GM10248 (cell line): ENCODE measurements around the gene FBXW7.

Source experiments
- CTCF ChIA-PET: fragments of 300-600 bp; sonication (Branson Sonifier 250); formaldehyde crosslinking; extraction: SDS; loops from one replicate; lab custom pipeline; 2021; ENCODE audit warnings: antibody characterized with exemption; lab: Yijun Ruan, JAX
- POLR2A ChIA-PET: fragments of 350-650 bp; sonication (Branson Sonifier 250); formaldehyde crosslinking; extraction: SDS; loops from one replicate; lab custom pipeline; 2020; ENCODE audit warnings: antibody characterized with exemption; lab: Yijun Ruan, JAX
- DNase-seq: peaks from one replicate; pipeline ENCODE4 v3.0.0; 2012; ENCODE audit errors: extremely low spot score
- TF ChIP-seq, protein P1 (sequence below): IDR thresholded peaks from 2 replicates; pipeline ENCODE4 v1.5.1; 2012; ENCODE audit warnings: mild to moderate bottlenecking, low read depth; ENCODE audit errors: extremely low read depth, missing control alignments, control extremely low read depth

Gene FBXW7

DNA sequence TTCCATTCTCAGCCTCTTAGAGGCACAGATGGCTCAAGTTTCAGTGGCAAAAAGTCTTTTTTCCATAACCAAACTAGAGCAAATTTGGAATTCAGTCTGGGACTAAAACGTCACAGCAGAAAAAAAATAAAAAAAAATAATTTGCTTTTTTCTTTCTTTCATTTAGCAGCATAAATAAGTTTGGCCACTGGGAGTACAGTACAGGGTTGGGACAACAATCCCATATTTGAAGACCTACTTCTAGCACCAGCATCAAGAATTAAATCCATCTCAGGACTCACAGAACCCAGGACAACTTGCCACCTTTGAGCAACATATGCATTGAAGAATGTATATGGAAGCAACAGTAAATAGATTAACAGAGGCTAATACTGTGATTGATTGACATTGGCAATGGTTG, 214.0 kb downstream of the FBXW7 start:
- TF ChIP-seq, protein P1, sequence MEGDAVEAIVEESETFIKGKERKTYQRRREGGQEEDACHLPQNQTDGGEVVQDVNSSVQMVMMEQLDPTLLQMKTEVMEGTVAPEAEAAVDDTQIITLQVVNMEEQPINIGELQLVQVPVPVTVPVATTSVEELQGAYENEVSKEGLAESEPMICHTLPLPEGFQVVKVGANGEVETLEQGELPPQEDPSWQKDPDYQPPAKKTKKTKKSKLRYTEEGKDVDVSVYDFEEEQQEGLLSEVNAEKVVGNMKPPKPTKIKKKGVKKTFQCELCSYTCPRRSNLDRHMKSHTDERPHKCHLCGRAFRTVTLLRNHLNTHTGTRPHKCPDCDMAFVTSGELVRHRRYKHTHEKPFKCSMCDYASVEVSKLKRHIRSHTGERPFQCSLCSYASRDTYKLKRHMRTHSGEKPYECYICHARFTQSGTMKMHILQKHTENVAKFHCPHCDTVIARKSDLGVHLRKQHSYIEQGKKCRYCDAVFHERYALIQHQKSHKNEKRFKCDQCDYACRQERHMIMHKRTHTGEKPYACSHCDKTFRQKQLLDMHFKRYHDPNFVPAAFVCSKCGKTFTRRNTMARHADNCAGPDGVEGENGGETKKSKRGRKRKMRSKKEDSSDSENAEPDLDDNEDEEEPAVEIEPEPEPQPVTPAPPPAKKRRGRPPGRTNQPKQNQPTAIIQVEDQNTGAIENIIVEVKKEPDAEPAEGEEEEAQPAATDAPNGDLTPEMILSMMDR: no peak
- POLR2A ChIA-PET: no interaction called here
- DNase-seq: no peak
- CTCF ChIA-PET: interaction anchor here (1.0 to 1.5 kb wide), 2 partner anchors 16 to 276 kb away, joined by 3 to 6 read pairs; no protein-coding TSS in a partner anchor

DNA sequence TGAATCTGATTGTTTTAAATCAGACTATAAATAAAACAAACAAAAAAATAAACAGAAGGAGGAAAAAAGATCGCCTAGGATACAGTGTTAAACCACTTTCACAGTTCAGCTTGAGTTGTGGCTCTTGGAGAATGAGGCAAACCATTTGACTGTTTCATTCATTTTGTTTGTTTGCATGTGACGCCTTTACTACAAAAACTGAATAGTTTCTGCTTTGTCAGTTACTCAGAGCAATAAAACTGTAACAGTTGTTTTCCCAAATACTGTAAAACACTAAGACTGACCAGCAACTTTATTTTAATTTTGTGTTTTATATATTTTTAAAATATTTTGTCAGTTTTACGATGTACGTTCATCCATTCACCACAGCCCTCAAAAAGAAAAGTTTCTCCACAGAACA, 214.5 kb downstream of the FBXW7 start:
- CTCF ChIA-PET: interaction anchor here (1.0 to 1.5 kb wide), 2 partner anchors 15 to 276 kb away, joined by 3 to 6 read pairs; no protein-coding TSS in a partner anchor
- TF ChIP-seq, protein P1: no peak
- POLR2A ChIA-PET: no interaction called here
- no peak for DNase-seq

DNA sequence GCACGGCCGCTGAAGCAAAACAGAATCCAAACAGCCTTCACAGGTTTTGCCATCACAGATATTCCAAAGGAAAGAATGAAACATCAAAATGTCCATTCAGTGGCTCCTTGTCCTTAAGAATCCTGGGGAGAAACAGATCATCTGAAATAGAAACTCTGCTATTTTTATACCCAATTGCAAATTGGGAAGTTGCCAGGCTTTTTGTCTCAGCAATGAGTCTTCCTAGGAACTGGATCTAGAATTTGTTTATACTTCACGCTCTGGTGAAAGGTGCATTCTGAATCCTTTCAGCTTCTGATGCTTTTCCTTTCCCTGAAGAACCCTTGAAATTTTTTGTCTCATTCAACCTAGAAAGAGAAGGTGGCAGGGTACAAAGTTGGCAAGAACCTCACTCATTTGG, 218.9 kb downstream of the FBXW7 start:
- no peak for DNase-seq
- ChIA-PET POLR2A (no interaction called here), CTCF (interaction anchor here (1.9 kb wide), 1 partner anchor 12 kb away, joined by 6 read pairs; no protein-coding TSS in a partner anchor)
- TF ChIP-seq, protein P1: no peak

DNA sequence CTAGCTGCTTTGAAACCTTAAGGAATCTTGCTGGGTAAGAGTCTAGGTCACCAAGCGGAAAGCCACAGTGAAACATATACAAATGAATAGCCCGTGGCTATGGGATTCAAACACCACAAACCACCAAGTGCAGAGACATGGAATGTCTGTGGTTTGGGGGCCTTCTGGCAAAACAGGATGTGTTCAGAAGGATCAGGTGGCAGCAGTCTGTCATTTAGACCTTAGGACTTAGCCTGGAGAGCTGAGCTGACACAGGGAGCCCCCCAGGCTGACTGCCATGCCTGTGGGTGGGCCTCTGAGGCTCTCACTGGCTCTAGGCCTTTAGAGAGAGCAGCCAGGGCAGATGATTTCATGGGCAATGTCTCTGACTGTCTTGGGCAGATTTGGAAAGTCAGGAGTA, 225.6 kb downstream of the FBXW7 start:
- TF ChIP-seq, protein P1: no peak
- CTCF ChIA-PET: no interaction called here
- POLR2A ChIA-PET: no interaction called here
- DNase-seq: no peak

DNA sequence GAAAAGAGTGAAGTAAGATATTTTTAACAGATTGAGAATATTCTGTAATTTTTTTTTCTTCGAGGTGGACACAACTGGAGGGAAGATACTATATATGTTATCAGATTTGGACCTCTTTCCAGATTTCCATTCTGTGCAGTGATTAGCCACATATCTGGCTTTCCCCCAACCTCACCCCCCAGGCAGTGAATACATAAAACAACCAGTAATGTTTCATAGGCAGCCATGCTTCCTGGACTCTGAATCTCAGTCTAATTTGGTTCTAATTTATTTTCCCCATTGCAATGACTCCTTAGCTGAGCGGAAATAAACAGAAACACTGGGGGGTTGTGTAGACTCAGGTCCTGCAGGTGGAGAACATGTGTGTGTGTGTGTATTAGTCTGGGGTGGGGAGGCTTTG, 226.5 kb downstream of the FBXW7 start:
- TF ChIP-seq, protein P1: no peak
- DNase-seq: no peak
- POLR2A ChIA-PET: no interaction called here
- CTCF ChIA-PET: no interaction called here

DNA sequence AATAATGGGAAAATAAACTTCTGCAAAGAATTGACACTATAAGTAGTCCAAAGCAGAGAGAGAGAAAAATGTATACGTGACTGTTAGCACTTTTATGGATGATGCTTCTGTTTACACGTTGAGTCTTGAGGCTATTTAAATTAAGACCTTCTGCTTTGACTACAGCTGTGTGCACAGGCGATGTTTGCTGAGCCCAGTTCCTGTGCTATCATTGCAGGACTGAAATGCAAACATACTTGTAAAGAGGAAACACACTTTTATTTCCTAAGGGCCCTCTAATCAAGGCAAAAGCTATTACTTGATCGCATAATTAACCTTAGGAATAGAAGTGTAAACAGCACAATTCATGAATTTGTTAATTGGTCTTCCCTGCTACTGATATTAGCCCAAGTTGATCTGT, 226.9 kb downstream of the FBXW7 start:
- no peak for DNase-seq
- ChIA-PET POLR2A (no interaction called here), CTCF (no interaction called here)
- TF ChIP-seq, protein P1: no peak

DNA sequence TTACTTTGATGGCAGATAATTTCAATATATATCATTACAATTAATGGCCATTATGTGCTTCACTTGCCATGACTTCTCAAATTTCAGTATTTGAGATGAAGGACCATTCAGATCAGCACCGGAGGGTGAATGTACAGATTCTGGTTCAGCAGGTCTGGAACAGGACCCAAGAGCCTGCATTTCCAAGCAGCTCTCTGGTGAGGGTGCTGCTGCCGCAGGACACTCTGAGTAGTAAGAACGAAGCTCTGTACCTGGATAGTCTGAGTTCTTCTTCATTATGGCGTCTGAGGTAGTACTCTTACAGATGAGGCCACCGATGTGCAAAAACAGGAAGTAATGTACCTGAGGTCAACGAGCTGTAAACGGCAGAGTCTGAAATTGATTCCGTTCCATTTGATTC, 228.2 kb downstream of the FBXW7 start:
- DNase-seq: no peak
- ChIA-PET POLR2A (no interaction called here), CTCF (interaction anchor here (0.8 to 1.3 kb wide), 4 partner anchors 17 to 50 kb away, joined by 3 read pairs; no protein-coding TSS in a partner anchor)
- TF ChIP-seq, protein P1: no peak
